ENCODE measurements around the gene KCTD7.
"Not testable (repeated sequence)": the region's sequence is repeated elsewhere in the genome, so short reads cannot be mapped to it uniquely, and the experiment has no call there.

The KCTD7 gene

GRCh38 chr7:66591799-66592596 lies 36.7 kb upstream of the KCTD7 start:
- peak; percentile 96 for FAIRE-seq
- DNase-seq (ENCODE audit: insufficient read length, low spot score): peak; percentile 88
- peak; percentile 82 for TF ChIP-seq POLR2AphosphoS5 (IDR thresholded peaks at IDR 0.05; ENCODE audit: low read depth, low read length)
- TF ChIP-seq POU2F2 (IDR thresholded peaks at IDR 0.05; ENCODE audit: low read depth, low read length): 0 out of 2 replicates have a peak, but pooled peaks have one; percentile 54
- TF ChIP-seq PAX5 (IDR thresholded peaks at IDR 0.05; ENCODE audit: insufficient read depth, low read length, severe bottlenecking): peak; percentile 78
- peak; percentile 37; the same call in 1 of the 2 replicates for TF ChIP-seq SPI1 (IDR thresholded peaks at IDR 0.05; ENCODE audit: low read depth, low read length)
- peak; percentile 85 for TF ChIP-seq POLR2A (IDR thresholded peaks at IDR 0.05; ENCODE audit: low read depth, low read length)
- no peak for TF ChIP-seq TAF1 (IDR thresholded peaks at IDR 0.05; ENCODE audit: low read depth, low read length)

- not testable (repeated sequence) for DNase-seq (ENCODE audit: insufficient read length, low spot score); FAIRE-seq
Observed at GRCh38 chr7:66592597-66593146, 36.0 kb upstream of the KCTD7 start.

DNA sequence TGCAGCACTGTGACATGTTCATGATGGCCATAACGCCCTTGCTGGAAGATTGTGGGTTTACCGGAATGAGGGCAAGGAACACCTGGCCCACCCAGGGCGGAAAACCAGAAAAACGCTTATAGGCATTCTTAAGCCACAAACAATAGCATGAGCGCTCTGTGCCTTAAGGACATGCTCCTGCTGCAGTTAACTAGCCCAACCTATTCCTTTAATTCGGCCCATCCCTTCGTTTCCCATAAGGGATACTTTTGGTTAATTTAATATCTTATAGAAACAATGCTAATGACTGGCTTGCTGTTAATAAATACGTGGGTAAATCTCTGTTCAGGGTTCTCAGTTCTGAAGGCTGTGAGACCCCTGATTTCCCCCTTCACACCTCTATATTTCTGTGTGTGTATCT lies 34.6 kb upstream of the KCTD7 start:
- FAIRE-seq: not testable (repeated sequence)

GRCh38 chr7:66597461-66597860 lies 31.2 kb upstream of the KCTD7 start:
- DNase-seq (ENCODE audit: insufficient read length, low spot score) (no peak), FAIRE-seq (no peak)
- TF ChIP-seq POU2F2 (IDR thresholded peaks at IDR 0.05; ENCODE audit: low read depth, low read length): no peak
- TF ChIP-seq SPI1 (IDR thresholded peaks at IDR 0.05; ENCODE audit: low read depth, low read length): no peak
- no peak for TF ChIP-seq TAF1 (IDR thresholded peaks at IDR 0.05; ENCODE audit: low read depth, low read length)
- TF ChIP-seq PAX5 (IDR thresholded peaks at IDR 0.05; ENCODE audit: insufficient read depth, low read length, severe bottlenecking): no peak
- no peak for TF ChIP-seq POLR2A (IDR thresholded peaks at IDR 0.05; ENCODE audit: low read depth, low read length)
- no peak for TF ChIP-seq POLR2AphosphoS5 (IDR thresholded peaks at IDR 0.05; ENCODE audit: low read depth, low read length)

More for the DNA sequence above, 34.6 kb upstream of the KCTD7 start:
- DNase-seq (ENCODE audit: insufficient read length, low spot score): not testable (repeated sequence)

- TF ChIP-seq SPI1 (IDR thresholded peaks at IDR 0.05; ENCODE audit: low read depth, low read length): no peak
- no peak for TF ChIP-seq TAF1 (IDR thresholded peaks at IDR 0.05; ENCODE audit: low read depth, low read length)
- no peak for TF ChIP-seq POU2F2 (IDR thresholded peaks at IDR 0.05; ENCODE audit: low read depth, low read length)
- no peak for TF ChIP-seq POLR2A (IDR thresholded peaks at IDR 0.05; ENCODE audit: low read depth, low read length)
- TF ChIP-seq PAX5 (IDR thresholded peaks at IDR 0.05; ENCODE audit: insufficient read depth, low read length, severe bottlenecking): no peak
- no peak for TF ChIP-seq POLR2AphosphoS5 (IDR thresholded peaks at IDR 0.05; ENCODE audit: low read depth, low read length)
- FAIRE-seq: no peak
Observed at GRCh38 chr7:66602159-66602558, 26.5 kb upstream of the KCTD7 start.

DNA sequence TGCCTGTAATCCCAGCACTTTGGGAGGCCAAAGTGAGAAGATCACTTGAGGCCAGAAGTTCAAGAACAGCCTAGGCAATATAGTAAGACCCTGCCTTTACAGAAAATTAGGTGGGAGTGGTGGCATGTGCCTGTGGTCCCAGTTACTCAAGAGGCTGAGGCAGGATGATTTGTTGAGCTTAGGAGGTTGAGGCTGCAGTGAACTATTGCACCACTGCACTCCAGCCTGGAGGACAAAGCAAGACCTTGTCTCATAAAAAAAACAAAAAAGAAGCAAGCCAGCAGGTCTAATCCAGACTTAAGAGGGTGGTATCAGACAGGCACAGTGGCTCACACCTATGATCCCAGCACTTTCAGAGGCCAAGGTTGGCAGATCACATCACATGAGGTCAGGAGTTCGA lies 24.5 kb upstream of the KCTD7 start:
- FAIRE-seq (no peak), DNase-seq (ENCODE audit: insufficient read length, low spot score) (no peak)
- no peak for TF ChIP-seq POLR2AphosphoS5 (IDR thresholded peaks at IDR 0.05; ENCODE audit: low read depth, low read length)
- TF ChIP-seq TAF1 (IDR thresholded peaks at IDR 0.05; ENCODE audit: low read depth, low read length): no peak
- no peak for TF ChIP-seq PAX5 (IDR thresholded peaks at IDR 0.05; ENCODE audit: insufficient read depth, low read length, severe bottlenecking)
- no peak for TF ChIP-seq POU2F2 (IDR thresholded peaks at IDR 0.05; ENCODE audit: low read depth, low read length)
- TF ChIP-seq POLR2A (IDR thresholded peaks at IDR 0.05; ENCODE audit: low read depth, low read length): no peak
- TF ChIP-seq SPI1 (IDR thresholded peaks at IDR 0.05; ENCODE audit: low read depth, low read length): no peak

More at GRCh38 chr7:66602159-66602558, 26.5 kb upstream of the KCTD7 start:
- DNase-seq (ENCODE audit: insufficient read length, low spot score): no peak

DNA sequence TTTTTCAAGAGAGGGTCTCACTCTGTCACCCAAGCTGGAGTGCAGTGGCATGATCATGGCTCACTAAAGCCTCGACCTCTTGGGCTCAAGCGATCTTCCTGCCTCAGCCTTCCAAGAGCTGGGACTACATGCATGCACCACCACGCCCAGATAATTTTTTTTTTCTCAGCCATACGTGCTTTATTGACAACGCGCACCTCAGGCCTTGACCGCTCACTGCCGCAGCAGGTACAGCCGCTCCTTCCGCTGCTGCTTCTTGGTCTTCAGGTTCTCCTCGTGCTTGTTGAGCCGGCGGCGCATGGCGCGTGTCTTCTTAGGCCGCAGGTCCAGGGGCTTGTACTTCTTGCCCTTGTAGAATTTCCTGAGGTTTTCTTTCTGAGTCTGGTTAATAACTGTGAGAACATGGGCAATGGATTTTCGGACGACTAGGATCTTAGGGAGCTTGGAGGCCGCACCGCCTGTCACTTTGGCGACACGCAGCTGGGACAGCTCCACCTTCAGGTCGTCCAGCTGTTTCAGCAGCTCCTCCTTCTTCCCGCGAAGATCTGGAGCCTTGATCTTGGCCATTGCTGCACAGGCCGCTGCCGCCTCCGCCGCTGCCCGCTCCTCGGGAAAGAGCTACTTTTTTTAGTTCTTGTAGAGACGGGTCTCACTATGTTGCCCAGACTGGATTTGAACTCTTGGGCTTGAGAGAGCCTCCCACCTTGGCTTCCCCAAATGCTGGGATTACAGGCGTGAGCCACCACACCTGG lies 22.0 kb upstream of the KCTD7 start:
- not testable (repeated sequence) for FAIRE-seq; DNase-seq (ENCODE audit: insufficient read length, low spot score)

GRCh38 chr7:66609176-66609575 lies 19.5 kb upstream of the KCTD7 start:
- FAIRE-seq (no peak), DNase-seq (ENCODE audit: insufficient read length, low spot score) (no peak)
- no peak for TF ChIP-seq POLR2A (IDR thresholded peaks at IDR 0.05; ENCODE audit: low read depth, low read length)
- TF ChIP-seq POLR2AphosphoS5 (IDR thresholded peaks at IDR 0.05; ENCODE audit: low read depth, low read length): no peak
- TF ChIP-seq SPI1 (IDR thresholded peaks at IDR 0.05; ENCODE audit: low read depth, low read length): no peak
- TF ChIP-seq PAX5 (IDR thresholded peaks at IDR 0.05; ENCODE audit: insufficient read depth, low read length, severe bottlenecking): no peak
- TF ChIP-seq POU2F2 (IDR thresholded peaks at IDR 0.05; ENCODE audit: low read depth, low read length): no peak
- no peak for TF ChIP-seq TAF1 (IDR thresholded peaks at IDR 0.05; ENCODE audit: low read depth, low read length)

DNA sequence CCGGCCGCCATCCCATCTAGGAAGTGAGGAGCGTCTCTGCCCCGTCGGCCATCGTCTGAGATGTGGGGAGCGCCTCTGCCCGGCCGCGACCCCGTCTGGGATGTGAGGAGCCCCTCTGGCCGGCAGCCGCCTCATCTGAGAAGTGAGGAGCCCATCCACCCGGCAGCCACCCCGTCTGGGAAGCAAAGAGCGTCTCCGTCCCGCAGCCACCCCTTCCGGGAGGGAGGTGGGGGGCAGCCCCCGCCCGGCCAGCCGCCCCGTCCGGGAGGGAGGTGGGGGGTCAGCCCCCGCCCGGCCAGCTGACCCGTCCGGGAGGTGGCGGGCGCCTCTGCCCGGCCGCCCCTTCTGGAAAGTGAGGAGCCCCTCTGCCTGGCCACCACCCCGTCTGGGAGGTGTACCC lies 14.1 kb upstream of the KCTD7 start:
- DNase-seq (ENCODE audit: insufficient read length, low spot score); FAIRE-seq: not testable (repeated sequence)

DNA sequence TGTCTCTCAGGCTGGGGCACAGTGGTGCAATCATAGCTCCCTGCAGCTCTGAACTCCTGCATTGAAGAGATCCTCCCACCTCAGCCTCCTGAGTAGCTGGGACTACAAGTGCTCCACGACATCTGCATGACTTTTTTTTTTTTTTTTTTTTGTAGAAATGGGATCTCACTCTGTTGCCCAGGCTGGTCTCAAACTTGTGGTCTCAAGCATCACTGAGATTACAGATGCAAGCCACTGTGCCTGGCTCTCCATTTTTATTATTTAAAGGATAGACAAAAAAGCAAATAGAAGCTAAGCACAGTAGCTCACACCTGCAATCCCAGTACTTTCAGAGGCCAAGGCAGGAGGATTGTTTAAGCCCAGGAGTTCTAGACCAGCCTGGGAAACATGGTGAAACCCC lies 13.0 kb upstream of the KCTD7 start:
- TF ChIP-seq POLR2AphosphoS5 (IDR thresholded peaks at IDR 0.05; ENCODE audit: low read depth, low read length) (no peak), POU2F2 (IDR thresholded peaks at IDR 0.05; ENCODE audit: low read depth, low read length) (no peak), PAX5 (IDR thresholded peaks at IDR 0.05; ENCODE audit: insufficient read depth, low read length, severe bottlenecking) (no peak), POLR2A (IDR thresholded peaks at IDR 0.05; ENCODE audit: low read depth, low read length) (no peak), TAF1 (IDR thresholded peaks at IDR 0.05; ENCODE audit: low read depth, low read length) (no peak), SPI1 (IDR thresholded peaks at IDR 0.05; ENCODE audit: low read depth, low read length) (no peak)
- FAIRE-seq (no peak), DNase-seq (ENCODE audit: insufficient read length, low spot score) (no peak)

All from GM12891 (cell line).